Upper lobe of left lung (tissue), 4 donors: ENCODE results near the gene ARHGAP15.

Experiments
- CTCF ChIP-seq, 6 experiments: fragments of 450-650 bp in 4 of 6; fragments of 200-600 bp in 2 of 6; sonication (generic) in 2 of 6; IDR thresholded peaks; one replicate each; pipeline ENCODE4 v1.5.1; 2016 to 2019; ENCODE audit warnings: antibody characterized with exemption in 6 of 6
- POLR2AphosphoS5 ChIP-seq, 2 donors: sonication (generic); formaldehyde crosslinking; IDR thresholded peaks; one replicate each; pipeline ENCODE4 v1.5.1; 2017; ENCODE audit warnings: antibody characterized with exemption in 2 of 2

- no peak for TF ChIP-seq CTCF (IDR thresholded peaks at IDR 0.05)
- no peak for TF ChIP-seq POLR2AphosphoS5 (IDR thresholded peaks at IDR 0.05)
Observed at GRCh38 chr2:143710879-143711278, 581.7 kb downstream of the ARHGAP15 start.
